ENCODE measurements around the gene BICRAL.

Gene BICRAL

GRCh38 chr6:42744351-42744893 is 37.4 kb upstream of the BICRAL start:
- no peak for TF ChIP-seq CTCF (IDR thresholded peaks at IDR 0.05; ENCODE audit: borderline replicate concordance, control extremely low read depth, extremely low read depth, insufficient read depth, missing control alignments)
- DNase-seq (ENCODE audit: low spot score) = no peak
- in situ Hi-C loops (cut with MboI; ENCODE audit: low sequenced_read_pairs, unreplicated experiment) = no loop called here

DNA sequence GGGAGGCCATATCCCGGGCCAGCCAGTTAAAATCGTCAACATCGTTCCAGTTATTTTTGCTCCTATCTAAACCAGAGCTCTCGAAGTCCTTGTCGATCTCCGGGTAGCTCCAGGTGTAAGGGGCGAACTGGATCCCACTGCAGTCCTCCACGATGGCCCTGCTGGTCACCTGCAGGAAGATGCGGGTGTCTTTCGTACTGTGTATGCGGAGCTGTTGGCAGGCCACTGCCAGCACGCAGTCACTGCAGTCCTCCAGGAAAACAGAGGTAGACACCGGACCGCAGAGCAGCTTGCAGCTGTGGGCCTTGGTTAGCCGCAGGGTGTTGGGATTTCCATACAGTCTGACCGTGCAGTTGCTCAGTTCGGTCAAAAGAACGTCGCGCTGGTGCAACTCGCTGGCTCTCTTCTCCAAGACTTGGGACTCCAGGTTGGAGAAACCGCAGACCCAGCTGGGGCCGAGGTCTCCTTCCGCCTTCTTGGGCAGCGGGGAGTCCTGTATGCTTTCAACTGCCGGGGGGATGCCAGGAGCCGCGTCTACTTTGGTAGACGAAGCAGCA is 36.7 kb upstream of the BICRAL start:
- DNase-seq (ENCODE audit: low spot score) = peak; percentile 49
- TF ChIP-seq CTCF (IDR thresholded peaks at IDR 0.05; ENCODE audit: borderline replicate concordance, control extremely low read depth, extremely low read depth, insufficient read depth, missing control alignments) = no peak
- in situ Hi-C loops (cut with MboI; ENCODE audit: low sequenced_read_pairs, unreplicated experiment) = no loop called here

DNA sequence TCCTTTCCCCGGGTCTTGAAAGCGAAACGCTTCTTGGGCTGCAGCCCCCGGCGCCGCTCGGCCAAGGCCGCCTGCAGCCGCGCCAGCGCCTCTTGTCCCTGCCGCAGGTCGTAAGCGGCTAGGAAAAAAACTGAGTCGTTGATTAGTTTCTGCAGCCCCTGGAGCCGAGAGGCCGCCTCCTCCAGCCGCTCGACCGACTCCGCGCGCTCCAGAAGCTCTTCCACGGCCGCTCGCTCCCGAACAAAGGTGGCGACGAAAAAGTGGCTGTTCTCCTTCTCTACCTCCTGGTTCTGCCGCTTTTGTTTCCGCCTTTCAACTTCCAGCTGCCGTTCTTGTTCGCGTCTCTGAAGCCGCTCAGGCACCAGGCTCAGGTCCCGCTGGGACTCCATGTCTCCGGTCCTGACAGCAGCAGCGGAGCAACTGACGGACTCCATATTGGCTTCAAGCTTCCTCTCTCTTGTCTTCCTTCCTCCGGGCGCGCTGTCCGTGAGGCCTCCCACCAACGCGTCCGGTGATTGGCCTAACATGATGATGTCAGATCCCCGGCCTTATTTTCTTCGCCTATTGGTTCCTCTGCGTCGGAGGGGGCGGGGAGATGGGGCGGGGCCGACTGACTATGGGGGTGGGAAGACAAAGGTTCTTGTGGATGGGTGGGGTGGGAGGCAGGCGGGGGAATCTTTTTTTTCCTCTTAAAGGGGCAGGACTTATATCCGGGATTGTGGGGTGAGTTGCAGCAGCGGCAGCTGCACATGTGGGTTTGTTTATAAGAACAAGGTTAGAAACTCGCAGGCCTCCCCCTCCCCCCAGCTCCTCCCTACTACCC is 36.0 kb upstream of the BICRAL start, which contains the start of gene TBCC:
Gene TBCC, minus strand, starts transcription at position 464 of the 823 bp plus-strand sequence. Its CDS starts 30 bp downstream, at position 434.
- peak; percentile 98 for DNase-seq (ENCODE audit: low spot score)
- TF ChIP-seq CTCF (IDR thresholded peaks at IDR 0.05; ENCODE audit: borderline replicate concordance, control extremely low read depth, extremely low read depth, insufficient read depth, missing control alignments) = no peak
- in situ Hi-C loops (cut with MboI; ENCODE audit: low sequenced_read_pairs, unreplicated experiment) = no loop called here

- peak; percentile 93 for DNase-seq (ENCODE audit: low spot score)
- no peak for TF ChIP-seq CTCF (IDR thresholded peaks at IDR 0.05; ENCODE audit: borderline replicate concordance, control extremely low read depth, extremely low read depth, insufficient read depth, missing control alignments)
- in situ Hi-C loops (cut with MboI; ENCODE audit: low sequenced_read_pairs, unreplicated experiment) = no loop called here
These were observed 35.1 kb upstream of the BICRAL start for GRCh38 chr6:42746463-42747391.

DNA sequence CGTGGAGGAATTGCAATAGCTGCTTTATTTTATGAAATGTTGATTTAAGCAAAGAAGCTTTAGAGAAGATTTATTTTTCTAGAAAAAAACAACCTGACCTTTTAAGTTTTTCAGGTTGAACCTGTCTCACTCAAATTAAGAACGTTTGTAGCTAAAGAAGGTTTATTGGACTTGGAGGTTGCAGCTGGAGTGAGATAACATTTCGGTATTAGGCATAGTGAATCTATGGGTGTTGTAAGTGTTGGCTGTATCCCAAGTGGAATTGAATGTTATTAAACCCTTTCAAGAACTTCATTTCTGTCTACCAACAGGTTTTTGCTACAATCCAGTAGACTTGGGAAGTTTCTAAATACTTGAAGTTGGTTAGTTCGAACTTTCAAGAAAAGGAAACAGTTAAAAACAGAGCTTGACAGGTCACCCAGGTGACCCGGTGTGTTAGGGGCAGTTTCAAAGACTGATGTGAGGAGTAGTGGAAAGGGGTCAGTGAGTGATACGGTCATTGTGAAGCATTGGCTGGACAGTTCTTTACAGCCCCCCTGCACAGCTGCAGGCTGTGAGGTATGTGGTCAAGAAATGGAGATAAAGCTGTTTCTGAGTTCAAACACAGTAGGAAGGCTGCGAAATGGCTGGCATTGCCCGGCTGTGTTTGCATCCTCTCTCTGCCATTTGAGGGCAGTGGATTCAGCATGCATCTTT is 33.5 kb upstream of the BICRAL start:
- in situ Hi-C loops (cut with MboI; ENCODE audit: low sequenced_read_pairs, unreplicated experiment) = no loop called here
- TF ChIP-seq CTCF (IDR thresholded peaks at IDR 0.05; ENCODE audit: borderline replicate concordance, control extremely low read depth, extremely low read depth, insufficient read depth, missing control alignments) = no peak
- peak; percentile 4 for DNase-seq (ENCODE audit: low spot score)
